WERI-Rb-1 (cell line): ENCODE data around the gene SLC22A23.

Source experiments
- DNase-seq: peaks from one replicate; pipeline ENCODE4 v3.0.0-alpha.2; 2020
- H3K27ac ChIP-seq: fragments of 250-450 bp; sonication (Bioruptor Pico); 2 replicates; pipeline ENCODE4 v1.5.1; 2020; ENCODE audit warnings: mild to moderate bottlenecking, moderate library complexity
- H3K27me3 ChIP-seq: fragments of 250-450 bp; sonication (Bioruptor Pico); 2 replicates; pipeline ENCODE4 v1.5.1; 2021; ENCODE audit warnings: mild to moderate bottlenecking, low read depth, moderate library complexity; ENCODE audit not compliant: insufficient read depth, severe bottlenecking
- H3K36me3 ChIP-seq: fragments of 250-450 bp; sonication (Bioruptor Pico); 2 replicates; pipeline ENCODE4 v1.5.1; 2020; ENCODE audit warnings: mild to moderate bottlenecking, moderate library complexity
- H3K4me3 ChIP-seq: 2 replicates; pipeline ENCODE4 v1.5.1; 2011; ENCODE audit warnings: low read depth, mild to moderate bottlenecking, control low read depth, low read length
- H3K9me3 ChIP-seq: fragments of 250-450 bp; sonication (Bioruptor Pico); 2 replicates; pipeline ENCODE4 v1.5.1; 2021; ENCODE audit warnings: mild to moderate bottlenecking, moderate library complexity; ENCODE audit not compliant: severe bottlenecking
- CTCF ChIP-seq: IDR thresholded peaks from 2 replicates; pipeline ENCODE4 v1.5.1; 2011; ENCODE audit warnings: low read depth, mild to moderate bottlenecking, control low read depth, inconsistent platforms, low read length

Gene SLC22A23

DNA sequence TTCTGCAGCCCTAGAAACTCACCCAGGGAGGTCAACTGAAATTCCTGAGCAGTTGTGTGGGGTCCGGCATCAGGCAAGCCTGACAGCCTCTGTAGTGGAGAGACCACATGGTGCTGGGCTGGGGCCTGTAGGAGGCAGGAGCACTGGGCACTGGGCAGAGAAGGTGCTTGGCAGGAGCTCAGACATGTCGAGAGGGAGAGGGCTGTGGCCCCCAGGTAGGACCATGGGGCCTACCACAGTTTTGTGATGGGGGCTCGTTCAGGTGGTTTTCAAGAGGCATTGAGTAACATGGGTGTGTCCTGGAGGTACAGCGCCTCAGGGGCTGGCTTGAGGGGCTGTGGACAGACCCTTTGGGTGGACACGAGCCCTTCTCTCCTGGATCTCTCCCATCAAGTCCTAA is 15.9 kb downstream of the SLC22A23 start:
- no peaks in the 10 kb centered on the region for H3K27me3 ChIP-seq
- peaks cover 14% of the 10 kb centered on the region; the same call in 1 of the 2 replicates for H3K36me3 ChIP-seq
- DNase-seq = no peak
- H3K27ac ChIP-seq = no peak overlapping the region
- TF ChIP-seq CTCF = no peak
- H3K9me3 ChIP-seq = peaks cover 3% of the 10 kb centered on the region
- H3K4me3 ChIP-seq = no peak overlapping the region

GRCh38 chr6:3439961-3440360 is 16.9 kb downstream of the SLC22A23 start:
- TF ChIP-seq CTCF = no peak
- H3K9me3 ChIP-seq = peaks cover 3% of the 10 kb centered on the region
- peaks cover 14% of the 10 kb centered on the region; the same call in 1 of the 2 replicates for H3K36me3 ChIP-seq
- H3K4me3 ChIP-seq = no peak overlapping the region
- no peak overlapping the region for H3K27ac ChIP-seq
- DNase-seq = no peak
- no peaks in the 10 kb centered on the region for H3K27me3 ChIP-seq

- H3K9me3 ChIP-seq = peaks cover 3% of the 10 kb centered on the region
- peaks cover 14% of the 10 kb centered on the region; the same call in 1 of the 2 replicates for H3K36me3 ChIP-seq
- H3K27ac ChIP-seq = peak overlapping the region; percentile 43
- TF ChIP-seq CTCF = no peak
- no peaks in the 10 kb centered on the region for H3K27me3 ChIP-seq
- no peak overlapping the region for H3K4me3 ChIP-seq
- peak; percentile 76 for DNase-seq
Observed at GRCh38 chr6:3438190-3439167, 18.4 kb downstream of the SLC22A23 start.

DNA sequence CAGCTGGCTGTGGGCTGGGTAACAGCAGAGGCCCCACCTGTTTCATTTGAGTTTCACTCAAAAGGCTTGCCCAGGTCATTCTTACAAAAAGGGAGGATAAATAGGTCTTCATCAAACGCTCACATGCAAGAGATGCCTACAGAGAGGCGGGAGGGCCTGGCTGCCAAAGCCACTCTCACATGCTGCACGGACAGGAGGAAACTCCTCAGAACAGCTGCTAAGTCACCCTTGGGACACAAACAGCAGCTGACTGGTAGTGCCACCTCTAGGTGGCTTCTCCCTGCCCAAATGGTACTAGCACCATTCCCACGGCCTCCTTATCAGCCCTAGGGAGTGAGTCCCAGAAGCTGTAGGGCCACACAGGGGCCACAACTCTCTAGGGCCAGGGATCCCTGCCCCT is 23.8 kb downstream of the SLC22A23 start:
- DNase-seq = no peak
- TF ChIP-seq CTCF = peak; percentile 21; the same call in 1 of the 2 replicates
- no peaks in the 10 kb centered on the region for H3K9me3 ChIP-seq
- H3K27me3 ChIP-seq = no peaks in the 10 kb centered on the region
- H3K36me3 ChIP-seq = peaks cover 20% of the 10 kb centered on the region
- no peak overlapping the region for H3K27ac ChIP-seq
- no peak overlapping the region for H3K4me3 ChIP-seq

- Histone ChIP-seq H3K36me3 (peaks cover 18% of the 10 kb centered on the region), H3K4me3 (no peak overlapping the region), H3K27me3 (no peaks in the 10 kb centered on the region), H3K27ac (no peak overlapping the region), H3K9me3 (no peaks in the 10 kb centered on the region)
- DNase-seq = no peak
- TF ChIP-seq CTCF = no peak
Observed at GRCh38 chr6:3432416-3432815, 24.4 kb downstream of the SLC22A23 start.
